ENCODE results near the gene LRCH3.
"Not testable (repeated sequence)": the region's sequence is repeated elsewhere in the genome, so short reads cannot be mapped to it uniquely, and the experiment has no call there.

The LRCH3 gene

DNA sequence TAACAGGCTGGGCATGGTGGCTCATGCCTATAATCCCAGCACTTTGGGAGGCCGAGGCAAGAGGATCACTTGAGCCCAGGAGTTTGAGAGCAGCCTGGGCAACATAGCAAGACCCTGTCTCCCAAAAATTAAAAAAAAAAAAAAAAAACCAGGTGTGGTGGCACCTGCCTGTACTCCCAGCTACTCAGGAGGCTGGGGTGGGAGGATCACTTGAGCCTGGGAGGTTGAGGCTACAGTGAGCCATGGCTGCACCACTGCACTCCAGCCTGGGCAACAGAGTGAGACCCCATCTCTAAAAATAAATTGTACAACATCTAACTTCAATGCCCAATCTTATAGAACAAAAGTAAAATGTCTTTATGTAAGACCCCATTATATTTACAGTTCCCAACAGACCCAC is 95.0 kb downstream of the LRCH3 start:
- not testable (repeated sequence) for DNase-seq (ENCODE audit: low read depth)

DNA sequence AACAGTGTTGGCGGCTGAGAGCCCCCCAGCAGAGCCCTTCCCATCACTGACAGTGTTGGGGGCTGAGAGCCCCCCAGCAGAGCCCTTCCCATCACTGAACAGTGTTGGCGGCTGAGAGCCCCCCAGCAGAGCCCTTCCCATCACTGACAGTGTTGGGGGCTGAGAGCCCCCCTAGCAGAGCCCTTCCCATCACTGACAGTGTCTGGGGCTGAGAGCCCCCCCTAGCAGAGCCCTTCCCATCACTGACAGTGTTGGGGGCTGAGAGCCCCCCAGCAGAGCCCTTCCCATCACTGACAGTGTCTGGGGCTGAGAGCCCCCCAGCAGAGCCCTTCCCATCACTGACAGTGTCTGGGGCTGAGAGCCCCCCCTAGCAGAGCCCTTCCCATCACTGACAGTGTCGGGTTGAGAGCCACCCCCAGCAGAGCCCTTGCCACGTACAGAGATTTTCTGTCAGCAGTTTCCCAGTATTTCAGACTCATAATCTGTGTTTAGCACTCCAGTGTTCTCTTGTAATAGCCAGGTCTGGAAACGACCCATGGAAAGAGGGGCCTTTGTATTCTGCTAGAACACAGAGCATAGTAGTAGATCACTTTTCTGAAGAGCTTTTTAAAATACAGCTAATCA is 96.5 kb downstream of the LRCH3 start:
- not testable (repeated sequence) for DNase-seq (ENCODE audit: low read depth)

DNA sequence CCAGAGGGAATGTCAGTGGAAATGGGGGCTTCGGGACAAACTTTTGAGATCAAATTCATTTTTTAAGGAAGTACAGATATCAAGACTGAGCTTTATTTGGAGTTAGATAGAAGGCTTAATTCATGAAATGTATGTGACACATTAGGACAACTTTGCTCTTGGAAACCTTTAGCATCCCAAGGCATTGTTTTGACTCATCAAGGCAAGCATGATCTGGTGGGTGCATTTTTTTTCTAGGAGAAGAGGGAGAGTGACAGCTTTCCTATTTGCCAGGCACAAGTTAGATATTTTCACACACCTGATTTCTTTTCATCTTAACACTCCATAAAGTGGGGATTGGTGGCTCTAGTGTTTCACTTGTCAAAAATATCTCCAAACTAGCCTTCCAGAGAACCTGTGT is 97.5 kb downstream of the LRCH3 start:
- DNase-seq (ENCODE audit: low read depth), result no peak

DNA sequence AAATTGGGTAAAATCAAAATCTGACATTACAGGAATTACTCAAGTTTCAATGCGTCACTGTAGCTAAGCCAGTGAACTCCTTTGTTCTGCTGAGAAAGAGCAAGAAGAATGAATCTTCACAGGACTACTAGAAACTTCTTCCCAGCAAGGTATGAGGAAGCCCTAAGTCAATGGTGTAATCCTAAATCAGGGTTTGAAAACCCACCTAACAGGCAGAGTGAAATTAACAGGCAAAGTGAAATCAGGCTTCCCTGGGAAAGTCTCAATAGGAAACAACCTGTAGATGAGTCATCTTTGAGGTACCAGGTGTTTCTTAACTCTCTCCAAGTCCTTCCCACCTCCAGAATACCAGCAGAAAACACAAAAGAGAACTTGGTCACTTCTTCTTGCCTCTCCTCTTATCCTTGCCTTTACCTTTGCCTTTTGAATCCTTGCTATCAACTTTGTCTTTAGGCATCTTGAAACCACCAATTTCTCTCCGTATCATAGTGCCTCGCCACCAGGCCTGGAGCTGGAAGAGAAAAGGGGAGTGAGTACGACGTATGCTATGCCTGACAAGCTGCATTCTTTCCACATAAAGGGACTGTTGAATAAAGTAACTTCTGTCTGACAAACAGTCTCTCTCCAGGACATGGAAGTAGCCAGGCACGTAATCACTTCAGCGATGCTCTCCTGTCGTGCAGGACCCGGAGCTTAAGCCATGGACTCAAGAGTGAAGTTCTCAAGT is 98.3 kb downstream of the LRCH3 start:
- no peak for DNase-seq (ENCODE audit: low read depth)

DNA sequence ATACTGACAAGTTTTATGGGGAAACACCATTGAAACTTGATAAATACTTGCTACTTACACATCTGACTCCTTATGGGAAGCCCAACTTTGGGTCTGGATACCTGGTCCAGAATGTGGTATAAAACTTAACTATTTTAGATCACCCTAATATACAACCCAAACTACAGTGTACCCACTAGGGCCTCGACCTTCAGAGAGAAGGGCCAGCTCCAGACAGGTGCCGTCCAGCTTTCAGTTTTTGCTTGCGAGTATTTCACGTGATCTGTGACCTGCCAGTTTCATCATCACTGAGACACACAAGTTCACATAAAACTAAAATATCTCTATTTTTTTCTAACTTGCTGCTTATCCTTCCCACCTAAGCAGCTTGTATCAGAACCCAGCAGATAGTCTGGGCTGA is 99.6 kb downstream of the LRCH3 start:
- no peak for DNase-seq (ENCODE audit: low read depth)

DNA sequence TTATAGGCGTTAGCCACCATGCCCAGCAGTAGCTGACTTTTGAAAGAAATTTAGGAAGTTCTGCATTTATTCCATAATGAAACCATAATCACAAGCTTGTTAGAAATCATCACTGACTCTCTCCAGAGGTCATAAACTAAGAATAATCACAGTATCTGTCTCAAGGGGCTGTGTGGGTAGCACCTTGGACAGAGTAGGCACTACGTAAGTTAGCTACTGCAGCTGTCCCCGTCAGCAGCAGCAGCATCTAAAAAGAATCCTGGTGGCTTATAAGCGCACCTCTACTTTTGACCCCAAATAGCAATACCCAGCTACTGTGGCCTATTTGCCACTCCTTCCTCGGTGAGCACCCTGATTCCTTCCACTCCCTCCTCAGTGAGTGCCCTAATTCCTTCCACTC is 101.1 kb downstream of the LRCH3 start:
- DNase-seq (ENCODE audit: low read depth), result no peak

DNA sequence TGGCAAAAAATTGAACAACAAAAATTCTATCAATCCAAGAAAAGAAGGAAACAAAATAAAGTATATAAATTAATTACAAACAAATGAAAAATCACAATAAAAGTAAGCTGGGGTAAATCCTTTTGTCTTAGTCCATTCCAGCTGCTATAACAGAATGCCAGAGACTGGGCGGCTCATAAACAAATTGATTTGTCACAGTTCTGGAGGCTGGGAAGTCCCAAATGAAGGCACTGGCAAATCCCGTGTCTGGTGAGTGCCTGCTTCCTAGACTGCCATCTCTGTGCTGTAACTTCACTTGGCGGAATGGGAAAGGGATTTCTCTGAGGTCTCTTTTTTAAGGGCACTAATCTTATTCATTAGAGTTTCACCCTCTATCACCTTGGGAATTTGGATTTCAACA is 105.4 kb downstream of the LRCH3 start:
- no peak for DNase-seq (ENCODE audit: low read depth)

DNA sequence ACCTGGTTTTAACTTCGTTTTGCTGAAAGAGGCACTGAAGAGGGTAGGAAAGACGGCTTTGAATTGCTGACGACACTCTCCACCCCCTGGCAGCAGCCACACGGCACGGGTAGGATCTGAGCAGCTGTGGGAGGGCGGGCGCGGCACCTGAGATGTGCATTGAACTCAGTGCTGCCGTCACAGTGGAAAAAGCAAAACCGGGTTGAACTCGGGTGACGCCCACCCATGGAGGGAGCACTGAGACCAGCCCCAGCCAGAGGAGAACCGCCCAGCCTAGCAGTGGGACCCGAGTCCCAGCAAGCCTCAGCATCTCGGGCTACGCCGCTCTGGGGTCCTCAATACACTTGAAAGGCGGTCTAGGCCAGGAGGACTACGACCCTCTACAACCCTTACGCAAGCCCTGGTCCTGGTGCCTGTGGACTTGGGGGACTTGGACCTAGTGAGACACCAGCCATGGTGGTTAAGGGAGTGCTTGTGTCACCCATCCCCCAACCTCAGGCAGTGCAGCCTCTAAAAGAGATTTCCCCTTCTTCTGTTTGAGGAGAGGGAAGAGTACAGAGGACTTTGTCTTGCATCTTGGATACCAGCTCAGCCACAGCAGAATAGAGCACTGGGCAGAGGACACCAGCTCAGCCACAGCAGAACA is 108.9 kb downstream of the LRCH3 start:
- no peak for DNase-seq (ENCODE audit: low read depth)

DNA sequence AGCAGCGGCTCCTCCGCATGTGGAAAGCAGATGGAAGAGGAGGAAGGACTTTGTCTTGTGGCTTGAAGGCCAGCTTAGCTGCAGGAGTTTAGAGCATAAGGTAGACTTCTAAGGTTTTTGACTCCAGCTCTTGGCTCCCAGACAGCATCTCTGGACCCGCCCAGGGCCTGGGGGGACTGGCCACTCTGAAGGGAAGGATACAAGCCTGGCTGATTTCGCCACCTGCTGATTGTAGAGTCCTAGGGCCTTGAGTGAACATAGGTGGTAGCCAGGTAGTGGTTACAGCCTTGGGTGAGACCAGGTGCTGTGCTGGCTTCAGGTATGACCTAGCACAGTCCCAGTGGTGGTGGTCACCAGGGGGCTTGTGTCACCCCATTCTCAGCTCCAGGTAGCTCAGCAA is 110.6 kb downstream of the LRCH3 start:
- no peak for DNase-seq (ENCODE audit: low read depth)

DNA sequence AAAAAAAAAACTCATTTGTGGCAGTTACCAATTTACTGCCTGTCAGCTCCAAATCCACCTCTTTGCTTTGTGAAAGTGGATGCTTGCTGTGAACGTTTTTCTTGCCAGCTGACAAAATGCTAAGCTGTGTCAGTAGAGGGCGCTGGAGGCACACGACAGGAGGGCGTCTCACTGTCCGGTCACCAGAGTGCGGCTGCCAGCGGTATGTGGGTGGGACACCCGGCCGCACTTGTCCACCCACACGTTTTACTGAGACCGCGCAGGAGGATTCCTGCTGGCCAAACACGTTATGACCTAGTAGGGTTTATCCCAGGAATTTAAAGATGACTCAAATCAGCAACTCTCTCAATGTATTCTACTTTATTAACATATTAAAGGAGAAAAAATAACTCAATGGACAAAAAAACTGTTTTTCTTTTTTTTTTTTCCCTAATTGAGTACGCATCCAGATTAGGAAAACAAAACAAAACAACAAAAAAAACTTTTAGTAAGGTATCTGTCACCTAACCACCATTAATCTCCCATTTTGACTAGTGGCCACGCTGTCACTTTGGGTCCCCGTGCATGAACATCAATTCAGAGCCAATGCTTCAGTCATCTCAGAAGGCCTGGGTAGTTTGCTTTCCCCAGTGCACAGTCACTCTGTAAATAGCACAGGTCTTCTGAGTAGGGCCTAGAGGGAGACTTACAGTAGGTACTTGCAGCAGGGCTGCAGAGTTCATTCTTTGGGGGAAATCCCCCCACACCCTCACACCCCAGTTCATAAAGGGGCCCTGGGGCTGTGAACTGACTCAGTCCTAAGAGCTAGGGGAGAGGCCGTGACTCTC is 115.2 kb downstream of the LRCH3 start:
- DNase-seq (ENCODE audit: low read depth), result peak; percentile 94

DNA sequence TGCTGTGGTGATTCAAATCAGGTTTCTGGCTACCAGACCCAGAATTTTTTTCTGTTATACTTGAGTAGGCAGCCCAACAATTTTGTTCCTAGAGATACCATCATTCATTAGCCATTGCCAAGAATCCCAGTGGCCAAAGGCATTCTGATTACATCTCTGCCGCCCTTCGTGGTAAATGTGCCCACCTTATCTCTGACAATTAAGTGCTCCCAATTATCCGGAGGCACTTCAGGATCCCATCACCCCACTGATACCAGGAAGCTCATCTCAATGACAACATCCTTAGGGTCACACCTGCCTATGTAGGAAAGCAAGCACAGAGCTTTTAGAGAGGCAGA is 115.8 kb downstream of the LRCH3 start:
- peak; percentile 11 for DNase-seq (ENCODE audit: low read depth)

DNA sequence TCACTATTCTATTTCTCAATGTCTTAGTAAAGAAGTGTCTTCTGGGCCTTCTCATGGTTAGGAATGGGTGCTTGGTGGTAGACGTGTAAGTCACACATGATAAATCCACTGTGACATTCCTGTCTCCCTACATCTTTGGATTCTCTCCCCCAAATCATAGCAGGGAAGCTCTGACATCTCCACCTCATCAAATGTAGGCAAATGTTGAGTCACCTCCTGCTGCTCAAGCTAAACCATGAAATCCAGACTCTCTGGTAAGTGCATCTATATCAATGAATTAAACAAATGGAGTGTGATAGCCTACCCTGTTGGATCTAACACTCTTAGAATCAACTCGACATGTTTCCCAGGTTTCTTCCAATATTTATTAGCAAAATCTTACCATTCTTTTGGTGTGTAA is 116.1 kb downstream of the LRCH3 start:
- no peak for DNase-seq (ENCODE audit: low read depth)

DNA sequence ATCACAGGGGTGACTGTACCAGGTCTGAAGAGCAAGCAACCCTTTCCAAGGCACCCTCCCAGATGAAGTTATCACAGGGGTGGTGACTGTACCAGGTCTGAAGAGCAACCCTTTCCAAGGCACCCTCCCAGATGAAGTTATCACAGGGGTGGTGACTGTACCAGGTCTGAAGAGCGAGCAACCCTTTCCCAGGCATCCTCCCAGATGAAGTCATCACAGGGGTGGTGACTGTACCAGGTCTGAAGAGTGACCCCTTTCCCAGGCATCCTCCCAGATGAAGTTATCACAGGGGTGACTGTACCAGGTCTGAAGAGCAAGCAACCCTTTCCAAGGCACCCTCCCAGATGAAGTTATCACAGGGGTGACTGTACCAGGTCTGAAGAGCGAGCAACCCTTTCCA is 117.5 kb downstream of the LRCH3 start:
- DNase-seq (ENCODE audit: low read depth), result peak; percentile 27

DNA sequence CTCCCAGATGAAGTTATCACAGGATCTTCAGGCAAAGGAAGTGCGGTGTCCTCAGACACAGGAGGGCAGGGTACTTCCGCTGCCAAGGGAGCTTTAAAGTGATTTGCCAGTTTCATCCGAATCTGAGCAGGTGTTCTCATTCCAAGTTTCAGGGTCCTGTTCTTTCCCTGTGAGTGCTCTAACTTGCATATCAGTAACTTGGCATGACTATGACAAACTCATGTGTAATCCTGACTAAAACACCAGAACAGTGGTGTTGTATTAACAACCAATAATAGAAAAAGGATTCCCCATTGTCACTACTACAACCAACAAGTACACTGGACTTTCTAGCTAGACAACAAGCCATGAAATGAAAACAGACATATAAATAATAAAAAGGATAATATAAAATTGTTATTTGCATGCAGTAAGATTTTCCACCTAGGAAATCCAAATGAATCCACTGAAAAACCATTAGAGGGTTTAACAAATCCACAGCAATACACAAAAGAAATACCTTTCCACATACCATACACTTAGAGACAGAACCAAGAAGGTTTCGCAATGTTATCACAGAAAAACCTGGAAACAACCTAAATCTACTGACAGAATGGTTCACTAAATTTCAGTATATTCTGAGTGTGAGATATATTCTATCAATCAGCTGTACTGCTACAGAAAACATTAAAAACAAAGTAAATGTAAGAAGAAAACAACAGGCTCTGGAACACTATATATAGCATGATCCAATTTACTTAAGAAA is 118.1 kb downstream of the LRCH3 start:
- no peak for DNase-seq (ENCODE audit: low read depth)

DNA sequence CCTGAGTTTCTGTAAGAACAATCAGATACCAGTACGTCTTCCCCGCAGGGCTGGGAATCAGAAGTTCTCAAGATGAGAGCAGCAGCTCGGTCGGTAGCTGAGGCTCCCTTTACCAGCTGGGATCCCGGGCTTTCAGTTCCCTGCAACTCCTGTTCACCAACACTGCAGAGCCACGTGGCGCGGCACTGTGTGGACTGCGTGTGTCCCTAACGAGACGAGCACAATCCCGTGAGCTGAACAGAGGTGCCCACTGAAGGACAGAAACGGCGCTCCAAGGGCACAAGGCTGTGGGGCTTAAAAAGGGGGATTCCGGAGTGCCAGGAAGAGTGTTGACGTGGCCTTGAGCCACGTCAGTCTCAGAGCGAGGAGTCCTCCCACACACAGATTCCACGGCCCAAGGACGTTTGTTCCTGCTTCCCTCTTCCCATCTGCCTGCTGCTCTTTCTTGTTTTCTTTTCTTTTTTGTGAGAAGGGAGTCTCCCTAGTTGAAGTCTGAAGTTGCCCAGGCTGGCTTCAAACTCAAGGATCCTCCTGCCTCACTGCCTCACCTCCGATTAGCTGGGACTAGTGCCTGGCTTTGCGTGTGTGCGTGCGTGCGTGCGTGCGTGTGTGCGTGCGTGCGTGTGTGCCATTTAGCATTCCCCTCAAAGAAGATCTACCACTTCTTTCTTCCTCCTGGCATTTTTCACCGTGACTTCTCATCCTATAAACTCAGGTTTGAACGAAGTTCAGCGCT is 121.9 kb downstream of the LRCH3 start:
- DNase-seq (ENCODE audit: low read depth), result peak; percentile 14

DNA sequence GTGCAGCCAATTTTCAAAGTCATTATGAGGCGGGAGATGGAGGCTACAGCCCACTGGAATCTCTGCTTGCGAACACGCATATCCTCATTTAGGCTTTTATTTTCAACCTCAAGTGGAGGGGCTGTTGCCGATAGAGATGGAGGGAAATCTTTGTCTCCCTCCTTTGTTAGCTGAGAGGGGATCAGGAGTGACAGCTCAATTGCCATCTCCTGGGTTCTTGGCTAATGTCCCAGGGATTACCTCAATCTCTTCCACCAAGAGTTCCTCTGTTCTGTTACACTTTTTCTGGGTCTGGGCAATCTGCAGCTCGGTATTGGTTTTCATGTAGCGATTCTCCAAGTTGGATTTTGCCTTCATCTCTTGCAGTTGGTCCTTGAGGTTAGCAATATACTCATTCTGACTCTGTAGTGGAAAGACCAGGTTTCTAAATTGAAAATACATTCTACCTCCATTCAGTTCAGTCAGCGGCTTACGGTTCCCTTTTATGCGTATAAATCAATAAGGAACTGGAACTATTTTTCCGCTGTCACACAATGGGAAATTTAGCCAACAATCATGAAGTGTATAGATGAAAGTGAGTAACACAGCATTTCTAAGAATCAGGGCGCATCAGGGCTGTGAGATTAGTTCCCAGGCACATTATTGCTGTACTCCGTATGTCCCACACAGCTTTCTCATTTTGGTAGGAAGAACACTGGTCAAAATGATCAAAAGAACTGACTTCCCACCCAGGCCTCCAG is 122.8 kb downstream of the LRCH3 start:
- DNase-seq (ENCODE audit: low read depth), result no peak

DNA sequence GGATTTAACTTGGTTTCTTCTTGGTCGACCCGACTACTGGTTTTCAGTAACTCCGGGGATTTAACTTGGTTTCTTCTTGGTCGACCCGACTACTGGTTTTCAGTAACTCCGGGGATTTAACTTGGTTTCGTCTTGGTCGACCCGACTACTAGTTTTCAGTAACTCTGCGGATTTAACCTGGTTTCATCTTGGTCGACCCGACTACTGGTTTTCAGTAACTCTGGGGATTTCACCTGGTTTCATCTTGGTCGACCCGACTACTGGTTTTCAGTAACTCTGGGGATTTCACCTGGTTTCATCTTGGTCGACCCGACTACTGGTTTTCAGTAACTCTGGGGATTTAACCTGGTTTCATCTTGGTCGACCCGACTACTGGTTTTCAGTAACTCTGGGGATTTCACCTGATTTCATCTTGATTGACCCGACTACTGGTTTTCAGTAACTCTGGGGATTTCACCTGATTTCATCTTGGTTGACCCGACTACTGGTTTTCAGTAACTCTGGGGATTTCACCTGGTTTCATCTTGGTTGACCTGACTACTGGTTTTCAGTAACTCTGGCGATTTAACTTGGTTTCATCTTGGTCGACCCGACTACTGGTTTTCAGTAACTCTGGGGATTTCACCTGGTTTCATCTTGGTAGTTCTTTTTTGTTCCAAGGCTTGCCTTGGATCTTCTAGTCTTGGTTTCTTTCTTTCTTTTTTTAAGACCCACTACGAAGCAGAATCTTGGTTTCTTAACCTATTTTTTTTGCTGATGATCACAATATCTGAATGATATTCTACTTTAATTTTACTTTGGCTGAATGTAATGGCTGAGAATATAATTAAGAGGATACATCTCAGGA is 130.6 kb downstream of the LRCH3 start:
- not testable (repeated sequence) for DNase-seq (ENCODE audit: low read depth)

DNA sequence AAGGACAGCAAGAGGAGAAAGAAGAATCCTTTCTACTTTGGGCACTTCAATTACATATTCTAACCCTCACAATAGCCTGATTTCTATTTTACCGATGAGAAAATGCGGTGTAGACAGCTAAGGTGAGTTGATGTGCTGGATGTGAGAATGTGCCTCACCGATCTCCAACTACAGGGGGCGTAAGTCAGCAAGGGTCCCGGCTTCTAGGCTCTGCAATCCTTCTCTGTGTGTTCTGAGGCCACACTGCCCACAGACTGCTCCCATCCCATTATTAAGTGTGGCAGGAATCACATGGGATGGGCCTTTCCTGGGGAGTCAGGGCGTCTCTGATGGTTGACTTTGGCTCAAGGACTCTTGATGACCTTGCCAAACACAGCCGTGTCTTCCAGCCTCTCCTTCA is 135.4 kb downstream of the LRCH3 start:
- DNase-seq (ENCODE audit: low read depth), result no peak

DNA sequence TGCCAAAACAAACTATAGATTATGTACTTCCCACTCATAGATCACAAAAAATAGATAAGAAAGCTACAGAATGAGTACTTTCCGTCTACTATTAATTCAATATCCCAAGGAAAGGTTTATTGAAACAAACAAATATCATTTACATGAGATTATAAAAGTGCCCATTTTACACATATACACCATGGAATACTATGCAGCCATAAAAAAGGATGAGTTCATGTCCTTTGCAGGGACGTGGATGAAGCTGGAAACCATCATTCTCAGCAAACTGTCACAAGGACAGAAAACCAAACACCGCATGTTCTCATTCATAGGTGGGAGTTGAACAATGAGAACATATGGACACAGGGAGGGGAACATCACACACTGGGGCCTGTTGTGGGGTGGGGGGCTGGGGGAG is 136.5 kb downstream of the LRCH3 start:
- not testable (repeated sequence) for DNase-seq (ENCODE audit: low read depth)

Data from amniotic epithelial cell (primary cell).